Activated CD4-positive, alpha-beta T cell treated with anti-CD3 and anti-CD28 coated beads, Interleukin-2, amount 50 U/mL, for 16 hours (primary cell): ENCODE measurements around the gene MBTD1.
"Not testable (repeated sequence)": the region's sequence is repeated elsewhere in the genome, so short reads cannot be mapped to it uniquely, and the experiment has no call there.

Experiments used
- DNase-seq: peaks from one replicate; pipeline ENCODE4 v3.0.0-alpha.2; 2020

Gene MBTD1

DNA sequence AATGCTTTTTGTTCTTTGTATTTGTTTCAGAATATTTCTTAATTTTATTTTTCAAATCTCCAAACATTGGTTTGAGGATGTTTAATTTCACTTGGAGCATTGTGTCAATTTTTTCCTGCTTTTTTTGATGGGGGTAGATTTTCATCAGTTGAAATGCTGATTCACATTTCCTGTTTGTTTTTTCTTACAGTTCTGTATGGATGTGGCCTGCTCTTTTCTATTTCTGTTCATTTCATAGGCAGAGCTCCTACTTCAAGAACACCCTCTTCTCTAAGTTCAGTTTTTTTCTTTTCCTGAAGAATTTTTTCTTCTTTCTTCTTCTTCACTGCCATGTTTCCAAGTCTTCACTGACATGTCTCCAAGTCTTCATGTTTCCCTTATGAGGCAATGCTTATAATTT lies 8.8 kb downstream of the MBTD1 start:
- DNase-seq, result no peak

DNA sequence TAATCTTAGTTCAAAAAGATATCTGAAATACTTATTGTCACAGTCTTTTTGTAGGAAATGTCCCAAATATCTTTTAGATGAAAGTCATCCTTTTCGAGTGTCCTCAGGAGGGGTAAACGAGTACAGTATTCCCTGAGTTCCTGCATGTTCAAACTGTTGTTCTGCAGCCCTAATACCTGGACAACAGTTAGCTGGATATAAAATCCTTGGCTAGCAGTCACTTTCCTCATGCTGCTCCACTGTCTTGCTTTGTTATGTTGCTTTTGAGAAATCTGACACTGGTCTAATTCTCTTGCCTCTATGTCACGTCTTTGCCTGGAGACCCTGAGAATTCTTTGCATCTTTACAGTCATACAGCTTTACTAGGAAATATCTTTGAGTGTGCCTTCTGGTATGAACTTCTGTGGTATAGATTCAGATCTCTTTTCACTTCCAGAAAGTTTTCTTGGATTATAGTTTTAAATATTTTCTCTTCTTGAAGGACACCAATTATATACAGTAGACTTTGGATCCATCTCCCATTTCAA lies 9.5 kb downstream of the MBTD1 start:
- no peak for DNase-seq

DNA sequence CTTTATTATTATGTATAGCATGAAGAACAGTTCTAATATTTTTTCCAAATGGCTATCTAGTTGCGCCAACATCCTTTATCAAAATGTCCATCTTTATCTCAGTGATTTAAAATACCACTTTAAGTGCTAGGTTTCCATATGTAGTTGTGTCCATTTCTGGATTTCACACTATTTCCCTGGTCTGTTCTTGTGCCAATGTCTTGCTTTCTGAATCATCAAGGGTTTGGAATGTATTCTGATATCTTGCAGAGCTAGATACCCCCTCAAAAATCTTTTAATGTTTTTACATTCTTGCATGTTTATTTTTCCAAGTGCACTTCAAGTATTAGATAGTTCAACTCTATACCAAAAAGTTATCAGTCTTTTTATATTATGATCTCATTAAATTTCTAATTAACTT lies 14.3 kb downstream of the MBTD1 start:
- no peak for DNase-seq

DNA sequence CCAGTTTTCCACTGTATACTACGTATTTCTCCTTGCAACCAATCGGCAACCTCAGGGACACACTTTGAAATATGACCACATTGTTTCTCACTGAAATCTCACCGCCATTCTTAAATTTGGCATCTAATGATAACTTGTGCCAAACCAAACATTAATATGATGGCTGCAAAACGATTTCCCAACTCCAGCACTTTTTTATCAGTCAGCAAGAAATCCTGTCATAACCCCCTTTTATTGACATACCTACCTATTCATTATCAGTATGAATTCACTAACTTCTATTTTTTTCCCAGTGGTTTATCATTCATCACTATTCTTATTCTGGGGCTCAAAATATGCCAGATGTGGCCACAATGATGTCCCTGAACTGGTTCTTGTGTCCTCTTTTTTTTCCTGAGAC lies 15.8 kb downstream of the MBTD1 start:
- DNase-seq, result no peak

DNA sequence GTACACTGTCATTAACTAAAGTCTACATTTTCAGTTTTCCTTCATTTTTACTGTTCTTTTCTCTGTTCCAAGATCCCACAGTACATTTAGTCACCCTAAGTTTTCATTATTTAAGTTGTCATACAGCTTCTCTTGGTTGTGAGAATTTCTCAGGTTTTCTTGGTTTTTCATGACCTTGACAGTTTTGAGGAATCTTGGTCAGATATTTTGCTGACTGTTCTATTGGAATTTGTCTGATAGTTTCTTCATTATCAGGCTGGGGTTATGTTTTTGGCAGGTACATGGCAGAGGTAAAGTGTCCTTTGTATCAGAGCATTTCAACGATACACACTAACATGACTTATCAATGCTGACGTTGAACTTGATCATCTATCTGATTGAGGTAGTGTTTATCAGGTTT lies 19.6 kb downstream of the MBTD1 start:
- no peak for DNase-seq

DNA sequence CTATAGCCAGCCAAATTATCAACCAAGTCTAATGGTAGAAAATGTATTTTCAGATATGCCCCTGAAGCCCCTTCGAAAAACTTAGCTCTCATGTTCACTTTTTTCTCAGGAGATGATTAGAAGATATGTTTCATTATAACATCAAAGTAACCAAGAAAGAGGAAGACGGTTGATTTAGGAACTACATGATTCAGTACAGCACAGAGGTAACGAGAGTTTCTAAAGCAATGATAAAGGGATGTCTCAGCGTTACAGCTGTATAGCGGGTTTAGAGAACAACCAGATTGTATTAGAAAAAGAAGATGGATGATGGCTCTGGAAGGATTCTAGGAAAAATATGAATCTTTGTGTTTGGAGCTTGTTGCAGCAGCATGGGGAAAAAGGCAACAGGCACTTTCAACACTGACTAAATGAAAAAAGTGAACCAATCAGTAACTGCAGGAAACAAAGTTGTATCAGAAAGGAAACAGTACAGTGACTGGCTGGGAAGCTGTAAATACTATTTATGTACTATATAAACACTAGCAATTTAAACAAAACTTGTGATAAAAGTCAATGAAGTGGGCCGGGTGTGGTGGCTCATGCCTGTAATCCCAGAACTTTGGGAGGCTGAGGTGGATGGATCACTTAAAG lies 21.5 kb downstream of the MBTD1 start:
- DNase-seq, result peak; percentile 28

DNA sequence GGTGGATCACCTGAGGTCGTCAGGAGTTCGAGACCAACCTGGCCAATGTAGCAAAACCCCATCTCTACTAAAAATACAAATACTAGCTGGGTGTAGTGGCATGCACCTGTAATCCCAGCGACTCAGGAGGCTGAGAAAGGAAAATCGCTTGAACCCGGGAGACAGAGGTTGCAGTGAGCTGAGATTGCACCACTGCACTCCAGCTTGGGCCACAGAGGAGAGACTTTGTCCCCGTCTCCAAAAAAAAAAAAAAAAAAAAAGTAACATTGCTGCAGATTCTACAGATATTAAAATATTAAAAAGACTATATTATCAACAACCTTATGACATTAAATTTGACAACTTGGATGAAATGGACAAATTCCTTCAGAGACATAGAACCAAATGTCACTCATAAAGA lies 25.7 kb downstream of the MBTD1 start:
- no peak for DNase-seq

DNA sequence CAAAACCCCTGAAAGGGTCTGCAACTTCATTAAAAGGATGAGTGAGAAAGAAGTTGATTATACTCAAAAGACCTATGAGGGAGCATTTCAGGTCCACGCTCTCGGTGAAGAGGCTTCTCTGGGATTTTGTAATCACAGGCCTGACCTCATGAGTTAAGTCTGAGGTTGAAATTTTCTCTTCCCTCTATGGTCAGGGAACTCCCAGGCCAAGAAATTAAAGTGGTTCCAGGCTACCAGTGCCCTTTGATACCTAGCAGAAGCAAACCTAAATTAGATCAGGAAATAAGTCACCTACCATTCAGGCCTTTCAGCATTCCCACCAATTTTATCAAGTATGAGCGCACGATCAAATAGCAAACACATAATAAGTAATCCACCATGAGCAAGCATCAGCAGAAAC lies 27.9 kb downstream of the MBTD1 start:
- DNase-seq, result no peak

DNA sequence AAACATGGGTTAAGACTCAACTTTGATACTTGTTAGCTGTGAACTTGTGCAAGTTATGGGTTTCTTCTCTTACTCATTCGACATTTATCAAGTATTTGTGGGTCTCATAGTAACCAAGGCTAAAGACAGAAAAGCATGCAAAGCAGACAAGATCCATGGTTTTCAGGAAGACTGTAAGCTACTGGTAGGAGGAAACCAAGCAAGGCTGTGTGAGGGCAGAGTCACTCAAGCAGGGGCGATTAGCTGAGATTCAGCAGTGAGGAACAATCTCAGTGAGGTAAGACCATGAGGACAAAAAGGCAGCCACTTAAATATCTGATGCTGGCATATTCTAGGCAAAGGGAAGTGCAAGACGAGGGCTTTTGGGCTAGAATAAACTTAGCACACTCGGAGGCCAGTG lies 29.5 kb downstream of the MBTD1 start:
- DNase-seq, result no peak

DNA sequence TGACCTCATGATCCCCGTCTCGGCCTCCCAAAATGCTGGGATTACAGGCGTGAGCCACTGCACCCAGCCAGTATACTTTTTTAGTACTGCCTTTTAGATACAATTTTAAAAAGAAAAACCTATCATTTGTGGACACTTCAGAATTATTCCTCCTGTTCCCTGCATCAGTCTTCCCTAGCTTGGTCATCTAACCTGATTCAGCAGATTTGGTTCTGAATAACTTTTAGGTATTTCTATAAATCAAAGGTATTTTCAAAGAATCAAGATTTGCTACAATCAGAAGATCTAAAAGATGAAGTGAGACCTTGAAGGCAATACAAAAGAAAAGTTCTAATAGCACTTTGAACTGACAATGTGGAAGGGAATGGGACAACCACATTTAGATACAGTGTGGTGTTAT lies 30.0 kb downstream of the MBTD1 start:
- no peak for DNase-seq

DNA sequence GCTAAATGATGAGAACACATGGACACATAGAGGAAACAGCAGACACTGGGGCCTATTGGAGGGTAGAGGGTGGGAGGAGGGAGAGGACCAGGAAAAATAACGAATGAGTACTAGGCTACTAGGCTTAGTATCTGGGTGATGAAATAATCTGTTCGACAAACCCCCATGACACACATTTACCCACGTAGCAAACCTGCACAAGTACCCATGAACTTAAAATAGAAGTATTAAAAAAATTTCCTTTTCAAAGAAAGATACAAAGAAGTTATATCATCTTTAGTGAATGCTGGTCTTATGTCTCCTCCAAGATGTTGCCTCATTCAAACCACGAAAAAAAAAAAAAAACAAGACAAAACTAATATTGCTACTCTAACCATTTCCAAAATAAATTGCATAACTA lies 31.7 kb downstream of the MBTD1 start:
- no peak for DNase-seq

DNA sequence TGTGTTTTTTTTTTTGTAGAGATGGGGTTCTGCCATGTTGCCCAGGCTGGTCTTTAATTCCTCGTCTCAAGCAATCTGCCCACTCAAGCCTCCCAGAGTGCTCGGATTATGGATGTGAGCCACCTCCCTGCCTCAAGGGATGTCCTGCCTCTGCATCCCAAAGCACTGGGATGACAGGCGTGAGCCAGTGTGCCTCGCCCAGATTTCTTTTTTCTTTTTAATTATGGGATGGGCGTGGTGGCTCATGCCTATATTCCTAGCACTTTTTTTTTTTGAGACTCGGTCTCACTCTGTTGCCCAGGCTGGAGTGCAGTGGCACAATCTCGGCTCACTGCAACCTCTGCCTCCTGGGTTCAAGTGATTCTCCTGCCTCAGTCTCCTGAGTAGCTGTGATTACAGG lies 34.3 kb downstream of the MBTD1 start:
- not testable (repeated sequence) for DNase-seq

DNA sequence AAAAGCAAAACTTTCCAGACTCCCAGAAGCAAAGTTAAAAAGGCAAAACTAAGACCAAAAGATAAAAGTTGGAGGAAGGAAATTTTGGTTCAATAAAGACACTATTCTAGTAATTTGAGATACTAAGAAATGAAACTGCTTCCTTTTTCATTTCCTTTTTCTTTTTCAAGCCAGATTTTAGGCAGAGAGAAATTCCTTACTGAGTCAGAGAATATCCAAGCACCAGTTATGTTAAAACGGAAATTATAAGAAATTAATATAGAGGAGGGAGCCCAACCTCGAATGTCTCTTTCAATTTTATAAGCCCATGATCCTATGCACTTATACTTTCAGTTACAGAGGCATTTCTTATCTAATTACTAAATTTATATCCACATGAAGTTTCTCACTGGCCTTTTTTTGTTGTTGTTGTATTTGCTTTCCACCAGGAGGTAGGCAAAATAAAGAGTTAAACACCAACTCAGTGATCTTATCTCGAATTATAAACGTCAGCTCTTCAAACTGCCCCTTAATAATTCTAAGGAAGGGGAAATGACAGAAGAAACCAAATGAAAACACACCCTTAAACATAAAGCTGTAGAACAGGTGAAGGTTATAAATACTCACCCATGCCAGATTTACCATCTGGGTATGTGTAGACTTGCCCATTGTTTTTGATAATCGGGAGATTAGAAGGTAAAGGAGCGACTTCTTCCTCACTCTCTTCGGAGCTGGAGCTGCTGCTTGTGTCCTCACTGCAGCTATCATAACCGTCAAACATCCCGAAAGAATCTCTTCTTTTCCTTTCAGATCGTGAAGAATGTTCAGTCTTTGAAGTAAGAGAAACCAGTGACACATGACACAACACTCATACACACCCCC lies 35.2 kb downstream of the MBTD1 start:
- no peak for DNase-seq

DNA sequence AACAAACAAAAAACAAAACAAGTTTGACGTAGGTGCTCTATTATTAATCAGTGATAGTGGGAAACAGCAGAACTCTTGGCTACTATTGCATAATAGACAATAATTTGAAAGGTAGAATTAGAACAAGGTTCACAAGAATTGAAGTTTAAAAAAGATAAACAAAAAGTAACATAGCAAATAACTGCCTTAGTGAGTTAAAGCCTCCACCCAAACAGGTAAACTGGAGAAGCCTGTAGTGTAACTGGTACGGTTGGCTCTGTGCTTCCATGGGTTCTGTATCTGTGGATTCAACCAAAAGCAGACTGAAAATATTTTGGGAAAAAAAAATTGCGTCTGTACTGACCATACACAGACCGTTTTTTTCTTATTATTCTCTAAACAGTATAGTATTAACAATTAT lies 38.5 kb downstream of the MBTD1 start:
- no peak for DNase-seq

DNA sequence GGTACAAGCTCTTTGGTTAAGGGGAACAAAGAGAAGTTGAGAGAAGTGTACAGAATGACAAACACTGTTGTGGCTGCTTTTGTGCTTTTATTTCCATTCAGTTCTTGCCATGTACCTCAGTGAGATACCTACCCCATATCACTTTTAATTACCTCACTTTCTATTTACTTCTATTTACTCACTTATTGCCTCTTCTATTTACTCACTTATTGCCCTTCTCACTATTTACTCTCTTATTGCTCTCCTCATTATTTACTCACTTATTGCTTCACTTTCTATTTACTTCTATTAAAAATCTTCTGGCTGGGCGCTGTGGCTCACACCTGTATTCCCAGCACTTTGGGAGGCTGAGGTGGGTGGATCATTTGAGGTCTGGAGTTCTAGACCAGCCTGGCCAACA lies 41.9 kb downstream of the MBTD1 start:
- no peak for DNase-seq

DNA sequence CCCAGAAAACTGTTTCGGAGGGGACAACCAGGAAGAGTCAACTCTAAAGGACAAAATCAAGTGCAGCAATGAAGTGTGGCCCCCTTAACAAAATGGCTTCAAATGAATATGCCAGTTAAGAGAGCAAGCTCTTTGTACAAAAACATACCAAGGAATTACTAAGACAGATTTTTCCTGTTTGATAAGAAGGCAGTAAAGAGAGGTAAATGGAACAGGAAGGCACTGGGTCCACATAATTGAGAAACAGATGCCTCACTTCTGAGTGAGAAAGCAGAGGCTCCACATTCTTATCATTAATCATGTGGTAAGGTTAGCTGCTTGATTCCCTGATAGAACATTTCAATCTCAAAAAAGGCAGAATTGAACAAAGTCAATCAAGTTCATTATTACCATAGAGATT lies 44.9 kb downstream of the MBTD1 start:
- DNase-seq, result no peak

DNA sequence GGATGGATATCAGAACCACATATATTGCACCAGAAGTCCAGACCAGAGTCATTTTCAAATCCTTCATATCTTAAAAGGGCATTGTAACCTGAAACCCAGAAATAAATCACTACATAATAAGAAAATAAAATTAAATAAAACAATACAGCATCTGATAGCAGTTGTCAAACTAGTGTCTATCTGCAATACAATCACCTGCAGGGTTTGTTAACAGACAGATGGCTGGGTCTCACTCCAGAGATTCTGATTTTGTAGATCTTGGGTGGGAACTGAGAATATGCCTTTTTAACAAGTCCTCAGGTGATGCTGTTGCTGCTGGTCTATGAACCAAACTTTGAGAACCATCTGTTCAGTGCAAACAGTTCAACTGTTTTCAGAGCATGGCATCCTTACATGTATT lies 56.0 kb downstream of the MBTD1 start:
- DNase-seq, result no peak

DNA sequence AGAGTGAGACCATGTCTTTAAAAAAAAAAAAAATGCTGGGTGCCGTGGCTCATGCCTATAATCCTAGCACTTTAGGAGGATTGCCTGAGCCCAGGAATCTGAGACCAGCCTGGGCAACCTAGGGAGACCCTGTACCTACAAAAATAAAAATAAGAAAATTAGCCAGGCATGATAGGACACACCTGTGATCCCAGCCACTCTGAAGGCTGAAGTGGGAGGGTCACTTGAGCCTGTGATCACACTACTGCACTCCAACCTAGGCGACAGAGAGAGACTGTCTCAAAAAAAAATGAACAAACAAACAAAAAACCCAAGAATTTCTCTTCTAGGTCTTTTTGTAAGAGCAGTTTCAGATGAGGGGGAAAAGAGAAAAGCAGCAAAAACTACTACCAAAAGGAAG lies 59.0 kb downstream of the MBTD1 start:
- DNase-seq, result no peak

DNA sequence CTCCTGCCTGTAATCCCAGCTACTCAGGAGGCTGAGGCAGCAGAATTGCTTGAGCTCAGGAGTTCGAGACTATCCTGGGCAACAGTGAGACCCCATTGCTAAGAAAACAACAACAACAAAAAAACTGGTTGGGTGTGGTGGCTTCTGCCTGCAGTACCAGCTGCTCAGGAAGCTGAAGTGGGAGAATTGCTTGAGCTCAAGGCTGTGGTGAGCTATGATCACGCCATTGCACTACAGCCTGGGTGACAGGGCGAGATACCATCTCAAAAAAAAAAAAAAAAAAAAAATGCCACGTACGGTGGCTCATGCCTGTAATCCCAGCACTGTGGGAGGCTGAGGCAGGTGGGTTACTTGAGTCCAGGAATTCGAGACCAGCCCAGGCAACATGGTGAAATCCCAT lies 59.6 kb downstream of the MBTD1 start:
- DNase-seq, result peak; percentile 4

DNA sequence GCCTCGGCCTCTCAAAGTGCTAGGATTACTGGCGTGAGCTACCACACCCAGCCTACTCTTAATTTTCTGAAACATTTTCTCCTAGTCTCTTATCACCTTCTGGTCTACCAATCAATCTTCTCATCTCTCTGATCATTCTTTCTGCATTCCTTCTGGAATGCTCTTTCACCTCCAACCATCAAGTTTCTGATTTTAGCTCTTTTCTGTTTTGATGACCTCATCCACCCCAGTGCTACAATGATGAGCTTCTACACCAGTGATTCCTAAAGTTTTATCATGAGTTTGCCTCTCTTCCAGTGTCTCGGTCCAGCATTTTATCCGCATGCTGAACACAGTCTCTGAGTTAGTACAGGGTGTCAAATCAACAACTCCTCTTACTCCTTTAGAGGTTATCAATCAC lies 62.1 kb downstream of the MBTD1 start:
- no peak for DNase-seq

DNA sequence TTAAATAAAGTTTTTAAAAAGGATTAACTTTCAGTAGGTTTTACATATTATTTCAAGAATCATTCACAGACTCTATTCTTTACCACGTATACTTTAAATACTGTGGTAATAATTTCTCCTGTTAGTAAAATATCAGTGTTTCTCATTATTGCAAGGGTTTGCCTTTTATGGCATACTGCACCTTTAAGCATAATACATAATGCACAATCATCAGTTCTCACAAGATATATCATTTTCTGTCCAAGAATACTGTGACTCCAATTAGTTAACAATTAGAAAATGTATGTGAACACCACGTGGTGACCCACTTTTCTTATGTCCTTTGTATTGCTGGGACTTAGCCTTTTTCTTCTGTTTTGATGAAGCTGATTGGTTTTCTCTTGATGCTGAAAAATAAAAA lies 68.0 kb downstream of the MBTD1 start:
- no peak for DNase-seq

DNA sequence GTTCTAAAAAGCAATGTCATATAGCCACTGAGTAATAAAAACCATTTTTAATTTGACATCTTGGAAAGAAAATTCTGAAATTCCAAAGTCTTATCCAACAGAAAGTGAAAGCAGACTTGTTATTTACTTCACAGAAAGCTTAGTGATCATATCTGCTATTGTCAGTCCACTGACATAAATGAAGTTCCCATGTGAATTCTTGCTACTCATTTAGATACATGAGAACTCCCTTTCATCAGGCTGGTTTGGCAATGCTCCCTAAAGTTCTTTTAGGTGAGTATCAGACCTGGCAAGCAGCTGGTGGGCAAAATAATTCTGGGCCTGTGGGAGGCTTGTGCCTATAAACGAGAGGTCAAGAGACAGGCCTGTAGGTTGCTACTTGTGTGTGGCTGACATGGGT lies 70.2 kb downstream of the MBTD1 start:
- no peak for DNase-seq

DNA sequence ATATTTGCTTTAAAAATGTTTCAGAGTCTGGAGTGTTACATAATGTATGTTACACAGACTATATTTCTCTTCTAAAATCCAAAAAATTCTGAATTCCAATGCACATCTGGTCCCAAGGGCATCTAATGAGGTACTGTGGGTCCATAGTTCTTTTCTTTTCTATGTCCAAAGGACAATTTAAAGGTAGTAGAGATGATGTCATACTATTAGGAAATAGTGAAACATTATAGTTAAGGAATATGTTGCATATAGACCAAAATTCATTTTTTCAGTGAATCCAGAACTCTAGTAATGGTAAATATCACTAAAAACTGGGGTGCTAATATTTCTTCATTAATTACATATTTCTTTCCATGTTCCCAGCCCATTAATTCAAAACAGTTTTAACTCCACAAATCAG lies 70.7 kb downstream of the MBTD1 start:
- no peak for DNase-seq

DNA sequence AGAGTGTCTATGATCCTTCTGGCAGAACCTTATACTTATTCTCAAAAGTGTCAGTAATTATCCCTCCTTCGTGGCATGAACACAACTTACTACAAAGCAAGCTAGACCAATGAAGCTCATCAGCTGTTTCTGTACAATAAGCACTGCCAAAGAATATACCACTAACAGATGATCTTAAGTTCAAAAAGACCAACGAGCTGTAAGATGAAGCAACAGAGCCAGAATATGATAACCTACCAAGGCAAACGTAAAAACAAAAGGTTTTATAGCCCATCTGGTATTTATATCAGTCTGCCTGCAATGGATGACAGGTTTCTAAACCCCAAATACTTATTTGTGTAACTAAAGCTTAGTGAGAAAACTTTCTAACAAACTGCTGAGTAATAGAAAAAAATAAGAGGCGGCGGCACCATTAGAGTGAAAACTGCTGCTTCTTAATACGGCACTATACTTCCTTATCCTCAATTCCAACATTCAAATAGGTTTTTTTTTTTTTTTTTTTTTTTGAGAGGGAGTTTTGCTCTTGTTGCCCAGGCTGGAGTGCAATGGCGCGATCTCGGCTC lies 71.5 kb downstream of the MBTD1 start:
- no peak for DNase-seq
